HPDE6-E6E7 (cell line): ENCODE results near the gene MAP3K5.

Experiments
- DNase-seq: peaks from one replicate; pipeline ENCODE4 v3.0.0; 2011; ENCODE audit warnings: missing footprints; ENCODE audit errors: extremely low spot score

MAP3K5 gene

DNA sequence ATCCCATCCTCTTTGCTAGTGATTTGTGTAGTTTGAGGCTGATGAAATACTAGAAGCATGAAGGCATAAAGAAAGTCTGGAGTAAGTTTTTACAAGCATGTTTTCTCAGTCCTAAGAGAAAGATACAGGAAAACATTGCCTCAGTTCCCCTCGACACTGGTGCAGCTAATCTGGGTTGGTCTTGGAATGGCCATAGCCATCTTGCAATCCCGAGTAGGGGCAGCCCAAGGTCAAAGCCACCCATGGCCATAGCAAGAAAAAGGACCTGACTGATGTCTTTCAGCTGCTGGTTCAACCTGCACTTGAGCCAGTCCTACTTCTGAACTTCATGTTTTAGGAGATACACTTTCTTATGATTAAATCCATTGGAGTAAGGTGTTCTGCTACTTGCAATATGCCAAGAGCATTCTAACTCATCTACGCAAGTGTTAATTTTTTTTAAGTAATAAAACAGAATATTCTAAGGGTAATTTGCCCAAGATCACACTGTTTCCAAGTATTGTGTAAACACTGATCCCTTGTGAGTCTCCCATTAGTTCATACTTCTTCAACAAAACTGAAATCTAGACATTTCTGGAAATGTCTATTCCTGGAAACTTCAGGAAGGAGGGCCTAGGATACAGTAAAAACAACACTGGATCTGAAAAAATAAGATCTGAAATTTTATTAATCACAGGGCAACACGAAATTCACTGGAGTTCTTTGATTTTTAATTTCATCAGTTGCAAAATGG, 108.9 kb downstream of the MAP3K5 start:
- DNase-seq = no peak

DNA sequence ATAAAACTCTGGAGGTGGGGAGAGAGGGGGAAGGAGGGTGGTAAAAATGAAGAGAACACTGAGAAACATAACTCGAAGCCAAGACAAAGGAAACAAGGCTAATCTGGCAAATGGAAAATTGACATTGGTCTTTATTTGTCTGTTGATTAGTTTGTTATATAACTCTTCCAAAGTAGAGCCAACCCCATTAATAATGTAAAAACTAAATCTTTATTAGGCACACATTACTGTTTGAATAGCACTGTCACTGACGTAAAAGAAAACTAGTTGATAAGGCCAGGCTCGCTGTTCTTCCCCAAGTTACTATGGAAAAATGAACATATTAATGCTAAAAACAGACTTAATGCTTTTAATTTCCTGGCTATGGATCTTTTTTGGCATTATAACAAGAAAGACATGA, 110.0 kb downstream of the MAP3K5 start:
- no peak for DNase-seq

DNA sequence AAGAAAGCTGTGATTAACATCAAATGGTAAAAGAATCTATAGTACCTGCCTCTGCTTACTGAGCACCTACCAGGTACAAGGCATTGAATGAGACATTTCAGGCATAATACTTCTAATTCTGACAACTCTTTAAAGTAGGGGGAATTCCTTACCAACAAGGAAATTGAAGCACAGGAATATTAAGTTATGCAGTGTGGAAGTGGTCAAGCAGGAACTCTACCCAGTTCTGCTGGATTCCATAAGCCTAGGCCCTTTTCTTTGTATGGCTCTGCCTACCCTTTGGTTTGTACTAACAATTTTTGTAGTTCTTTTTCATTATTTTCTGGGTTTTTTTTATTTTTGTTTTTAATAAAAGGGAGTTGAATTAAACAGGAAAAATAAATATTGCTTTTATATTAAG, 114.5 kb downstream of the MAP3K5 start:
- DNase-seq = peak; percentile 51

DNA sequence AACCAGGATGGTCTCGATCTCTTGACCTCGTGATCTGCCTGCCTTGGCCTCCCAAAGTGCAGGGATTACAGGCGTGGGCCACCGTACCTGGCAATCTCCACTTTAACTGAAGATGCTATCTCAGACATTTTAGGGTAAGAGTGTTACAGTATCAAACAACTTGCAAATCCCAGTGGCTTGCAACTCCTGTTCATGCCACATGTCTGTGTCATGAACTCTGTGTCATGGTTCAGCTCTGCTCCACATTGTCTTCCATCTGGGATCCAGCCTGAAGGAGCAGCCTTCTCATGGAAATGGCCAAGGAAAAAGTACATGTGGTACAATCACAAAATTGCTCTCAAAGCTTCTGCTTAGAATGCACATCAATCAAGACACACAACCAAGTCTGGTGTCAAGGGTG, 114.9 kb downstream of the MAP3K5 start:
- no peak for DNase-seq

DNA sequence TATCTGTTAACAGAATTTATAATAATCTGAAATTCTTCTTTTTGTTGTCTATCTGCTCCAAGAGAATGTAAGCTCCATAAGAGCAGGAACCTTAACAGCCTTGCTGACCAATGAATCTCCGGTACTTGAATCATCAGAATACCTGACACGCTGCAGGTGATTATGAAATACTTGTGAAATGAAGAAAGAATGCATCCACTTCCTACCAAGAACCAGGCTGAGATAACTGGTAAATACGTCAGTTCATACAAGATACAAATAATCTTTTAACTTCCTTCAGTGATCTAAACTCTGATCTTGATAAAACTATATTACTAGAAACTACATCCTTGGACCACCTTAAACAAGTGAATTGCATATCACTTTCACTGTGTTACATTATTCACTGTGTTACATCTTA, 116.2 kb downstream of the MAP3K5 start:
- no peak for DNase-seq

DNA sequence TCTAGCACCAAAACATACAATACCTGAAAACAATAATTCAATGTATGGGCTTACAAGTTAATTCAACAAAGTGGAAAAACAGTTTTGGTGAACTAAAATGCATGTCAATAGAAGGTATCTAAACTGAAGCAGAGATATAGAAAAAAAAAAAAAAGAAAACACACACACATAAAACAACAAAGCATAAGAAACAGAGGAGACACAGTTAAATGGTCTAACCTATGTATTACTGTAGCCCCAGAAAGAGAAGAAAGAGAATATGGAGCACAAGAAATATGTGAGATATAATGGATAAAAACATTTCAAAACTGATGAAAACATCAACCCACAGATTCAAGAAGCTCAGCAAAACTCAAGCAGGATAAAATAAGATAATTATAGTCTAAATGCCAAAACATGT, 118.7 kb downstream of the MAP3K5 start:
- DNase-seq = no peak

DNA sequence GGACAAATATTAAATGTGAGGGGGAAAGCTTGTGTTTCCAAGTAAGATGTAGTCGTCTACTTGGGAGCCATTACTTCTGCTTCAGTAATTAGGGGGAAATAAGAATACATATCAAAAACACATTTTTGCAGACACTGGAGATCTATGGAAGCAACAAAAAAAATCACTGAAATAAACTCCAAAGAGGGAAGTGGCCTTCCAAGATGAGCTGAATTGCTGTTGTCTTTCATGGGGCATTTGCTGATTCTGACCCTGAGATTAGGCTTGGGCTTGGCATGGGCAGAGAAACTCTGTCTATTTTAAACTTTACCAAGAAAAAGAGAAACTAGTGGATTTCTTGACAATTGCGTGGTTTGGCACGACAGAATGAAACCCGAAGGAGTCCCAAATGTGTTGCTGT, 120.1 kb downstream of the MAP3K5 start:
- DNase-seq = no peak

DNA sequence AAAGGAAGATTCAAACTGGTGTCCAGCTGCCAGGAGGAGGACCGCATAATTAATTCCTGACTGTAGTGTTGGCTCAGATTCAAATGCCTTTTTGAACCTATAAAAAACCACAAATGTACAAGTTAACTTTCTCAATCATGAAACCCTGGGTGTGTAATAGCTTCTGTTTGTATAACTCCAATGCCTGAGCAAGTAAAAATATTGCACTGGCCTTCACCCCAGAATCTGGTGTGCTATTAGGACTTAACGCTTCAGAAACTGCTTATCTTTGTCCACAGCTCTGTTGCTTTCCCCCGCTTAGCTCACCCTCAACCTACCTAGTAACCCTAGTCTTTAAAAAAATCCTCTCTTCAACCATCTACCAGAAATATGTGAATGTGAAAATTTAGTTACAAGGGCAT, 123.0 kb downstream of the MAP3K5 start:
- DNase-seq = peak; percentile 44

DNA sequence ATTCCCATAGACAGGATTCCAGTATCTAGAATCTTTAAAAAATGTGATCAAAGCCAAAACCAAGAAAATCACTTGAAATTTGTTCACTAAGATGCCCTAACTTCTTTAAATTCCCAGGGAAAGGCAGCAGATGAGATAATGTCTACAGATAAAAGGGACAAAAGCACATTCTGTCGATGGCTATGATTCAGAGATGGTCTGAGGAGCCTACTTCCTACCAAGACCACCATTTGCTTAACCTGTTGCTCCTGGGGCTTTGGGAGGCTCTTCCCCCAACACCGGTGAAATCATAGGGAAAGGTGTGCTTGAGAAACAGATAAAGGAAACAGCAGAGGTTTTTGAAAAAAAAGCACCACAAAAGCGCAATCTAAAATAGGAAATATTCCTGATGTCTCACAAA, 123.7 kb downstream of the MAP3K5 start:
- no peak for DNase-seq

DNA sequence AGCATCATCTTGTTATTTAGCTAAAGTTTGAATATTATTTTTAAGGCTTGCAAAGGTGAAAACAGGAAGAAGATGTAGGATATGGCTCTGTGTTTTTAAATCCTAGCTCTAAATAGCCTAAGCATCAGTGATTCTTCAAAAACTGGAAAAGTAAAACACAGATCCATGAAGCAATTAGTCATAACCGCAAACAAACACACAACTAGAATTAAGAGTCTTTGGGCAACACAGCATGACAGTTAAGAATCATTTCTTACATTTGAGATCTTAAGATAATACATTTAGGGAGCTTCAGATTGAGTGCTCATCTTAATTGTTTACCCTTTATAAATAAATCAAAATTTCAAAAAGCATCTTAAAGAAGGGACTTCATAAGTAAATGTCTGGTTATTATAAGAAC, 126.2 kb downstream of the MAP3K5 start:
- DNase-seq = no peak

DNA sequence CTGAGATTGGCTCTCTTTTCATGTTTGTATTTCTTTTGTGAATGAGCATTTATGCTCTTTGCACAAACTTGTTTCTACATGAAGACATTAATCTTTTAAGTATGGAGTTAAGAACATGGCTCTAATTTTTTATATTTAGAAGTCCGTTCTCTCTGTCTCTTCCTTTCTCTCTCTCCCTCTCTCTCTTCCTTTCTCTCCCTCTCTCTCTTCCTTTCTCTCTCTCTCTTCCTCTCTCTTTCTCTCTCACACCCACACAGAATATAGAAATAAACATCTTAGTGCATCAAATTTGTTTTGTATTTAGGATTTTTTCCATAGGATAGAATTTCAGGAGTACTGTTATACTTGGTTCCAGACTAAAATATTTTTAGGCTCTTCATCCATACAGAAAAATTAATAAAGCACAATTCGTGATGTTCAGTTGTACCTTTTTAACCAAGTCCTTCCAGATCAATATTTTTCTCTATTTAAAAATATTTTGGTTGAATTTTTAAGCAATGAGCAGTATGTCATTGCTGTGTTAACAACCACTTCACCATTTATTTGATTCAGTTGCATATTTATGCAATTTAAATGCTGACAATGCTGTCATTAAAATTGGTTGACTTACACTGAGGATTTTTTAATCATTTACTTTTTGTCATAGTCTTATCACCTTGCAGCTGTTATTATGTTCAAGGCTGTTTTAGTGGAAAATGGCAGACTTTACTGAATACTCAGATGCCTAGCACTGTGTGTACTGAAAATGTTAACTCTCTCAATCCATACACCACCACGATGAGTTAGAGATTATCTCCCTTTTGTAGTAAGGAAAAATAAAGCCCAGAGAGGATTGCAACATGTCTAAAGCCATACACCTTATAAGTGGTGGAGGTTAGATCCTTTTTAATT, 129.7 kb downstream of the MAP3K5 start:
- DNase-seq = no peak

DNA sequence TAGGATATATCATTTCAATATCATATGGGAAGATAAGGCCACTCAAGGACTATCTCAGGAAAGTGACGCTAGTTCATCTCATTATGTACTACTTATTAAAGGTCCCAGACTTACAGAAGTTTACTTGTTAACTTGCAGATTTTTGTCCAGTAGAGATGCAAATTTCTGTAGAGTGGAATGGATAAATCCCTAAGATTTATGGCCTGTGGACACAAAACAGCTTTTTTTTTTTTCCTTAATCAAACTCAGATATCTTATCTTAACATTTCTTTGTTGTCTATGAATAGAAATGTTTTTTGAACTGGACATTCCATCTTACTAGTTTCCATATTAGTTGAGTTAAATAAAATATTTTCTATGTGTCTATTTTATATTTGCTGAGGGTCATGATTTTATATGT, 131.6 kb downstream of the MAP3K5 start:
- no peak for DNase-seq

DNA sequence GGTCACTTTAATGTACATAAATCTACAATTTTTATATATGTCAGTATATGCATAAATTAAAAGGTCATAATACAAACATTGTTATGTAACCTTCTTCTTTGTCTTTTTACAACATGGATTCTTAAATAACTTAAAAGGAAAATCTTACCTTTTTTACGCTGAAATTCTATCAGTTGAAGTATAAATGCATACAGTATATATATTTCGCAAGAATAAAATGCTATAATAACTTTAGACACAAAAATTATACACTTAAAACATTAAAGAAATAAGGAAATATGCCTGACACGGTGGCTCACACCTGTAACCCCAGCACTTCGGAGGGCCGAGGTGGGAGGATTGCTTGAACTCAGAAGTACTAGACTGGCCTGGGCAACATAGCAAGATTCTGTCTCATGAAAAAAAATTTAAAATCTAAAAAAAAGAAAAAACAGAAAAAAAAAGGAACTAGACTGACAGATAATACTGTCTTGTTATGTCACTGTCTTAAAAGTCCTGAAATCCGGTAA, 132.2 kb downstream of the MAP3K5 start:
- DNase-seq = no peak

DNA sequence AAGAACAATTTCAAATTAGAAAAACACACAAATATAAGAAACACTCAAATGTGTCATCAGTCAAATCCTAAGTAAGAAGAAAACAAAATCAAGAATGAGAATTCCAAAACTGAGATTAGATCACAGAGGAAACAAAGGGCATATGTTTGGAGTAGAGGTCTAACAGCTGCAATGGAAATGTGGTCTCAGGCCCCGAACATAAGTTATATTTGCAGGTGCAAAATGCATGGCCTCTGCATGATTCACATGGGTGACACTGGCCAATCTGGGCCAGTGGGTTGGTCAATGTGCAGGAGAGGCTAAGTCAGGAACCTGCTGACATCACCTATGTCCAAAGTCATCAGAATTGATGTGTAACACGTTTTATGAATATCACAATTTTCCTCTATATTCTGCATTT, 133.6 kb downstream of the MAP3K5 start:
- no peak for DNase-seq

DNA sequence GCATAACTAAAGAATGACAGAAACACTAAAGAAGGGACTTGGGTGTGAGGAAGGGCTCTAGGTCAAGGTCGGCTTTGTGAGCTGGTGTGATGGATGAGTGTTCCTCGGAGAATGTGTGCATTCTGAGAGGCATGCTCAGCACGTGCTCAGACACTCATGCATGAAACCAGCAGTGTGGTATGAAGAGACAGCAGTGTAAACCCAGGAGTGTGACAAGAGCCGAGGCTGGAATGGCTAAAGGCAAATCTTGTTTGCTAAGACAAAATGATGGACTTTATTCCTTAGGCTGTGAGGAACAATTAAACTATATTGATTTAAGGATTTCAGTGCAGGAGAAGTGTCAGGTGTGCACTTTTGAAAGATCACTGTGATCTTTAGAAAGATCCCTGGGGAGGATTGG, 134.6 kb downstream of the MAP3K5 start:
- DNase-seq = no peak

DNA sequence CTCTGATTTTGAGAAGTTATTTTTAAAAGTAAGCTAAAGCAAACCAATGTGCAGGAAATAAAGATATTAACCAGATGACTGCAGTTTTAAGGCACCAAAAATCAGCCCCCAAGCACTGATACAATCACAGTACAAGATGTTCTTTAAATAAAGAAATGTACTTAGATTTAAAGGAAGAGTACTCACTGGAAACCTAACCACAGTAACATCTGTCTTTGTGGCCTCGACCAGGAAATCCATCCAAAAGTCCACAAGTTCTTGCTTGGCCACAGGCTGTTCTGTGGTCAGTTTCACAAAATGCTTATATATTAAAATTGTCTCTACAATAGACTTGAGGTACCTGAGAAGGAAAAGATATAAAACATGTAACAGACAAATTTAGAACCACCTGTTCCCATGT, 136.2 kb downstream of the MAP3K5 start:
- no peak for DNase-seq

DNA sequence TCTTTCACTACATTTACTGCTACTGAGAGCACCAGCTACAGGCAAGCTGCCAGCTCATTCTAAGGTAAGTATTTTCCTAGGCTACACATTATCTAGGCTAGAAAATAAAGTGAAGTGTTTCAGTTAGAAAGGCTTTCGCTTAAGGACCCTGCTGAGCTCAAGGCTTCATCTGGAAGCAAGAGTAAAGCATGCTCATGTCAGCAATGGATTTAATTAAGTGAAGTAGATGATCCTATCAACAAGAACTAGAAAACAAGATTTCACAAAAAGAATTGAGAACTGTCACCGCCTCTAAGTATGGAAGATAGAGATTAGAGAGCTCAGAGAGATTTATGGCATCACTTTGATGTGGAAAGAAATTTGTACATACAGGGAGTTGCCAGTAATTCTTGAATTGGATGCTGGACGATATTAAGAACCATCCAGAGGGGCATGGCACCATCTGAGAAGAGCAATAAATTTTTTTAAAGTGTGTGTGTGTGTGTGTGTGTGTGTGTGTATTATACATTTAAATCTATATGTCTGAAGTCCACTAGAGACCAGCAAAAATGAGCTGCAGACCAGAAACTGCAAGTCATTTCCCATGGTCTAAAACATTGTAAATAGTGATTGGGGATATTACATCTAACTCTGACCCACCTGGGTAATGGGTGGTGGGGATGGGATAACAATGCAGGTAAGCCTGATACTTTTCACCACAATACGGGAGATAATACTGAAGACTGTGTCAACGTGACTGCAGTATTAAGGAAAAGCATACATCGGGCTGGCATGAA, 136.8 kb downstream of the MAP3K5 start:
- no peak for DNase-seq

DNA sequence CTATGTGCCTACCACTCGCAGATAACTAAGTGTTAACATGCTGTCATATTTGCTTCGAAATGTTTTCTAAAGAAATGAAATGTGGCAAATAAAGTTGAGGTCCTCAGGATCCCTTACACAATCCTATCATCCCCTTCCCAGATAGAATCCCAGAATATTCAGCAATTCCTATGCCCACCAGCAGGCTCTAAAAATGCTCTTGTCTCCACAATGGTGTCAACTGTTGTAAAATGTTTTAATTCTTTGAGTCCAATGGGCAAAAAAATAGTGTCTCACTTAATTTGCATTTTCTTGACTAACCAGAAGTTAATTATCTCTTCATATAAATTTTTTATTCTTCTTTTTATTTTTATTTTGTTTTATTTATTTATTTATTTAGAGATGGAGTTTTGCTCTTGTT, 138.2 kb downstream of the MAP3K5 start:
- DNase-seq = no peak

DNA sequence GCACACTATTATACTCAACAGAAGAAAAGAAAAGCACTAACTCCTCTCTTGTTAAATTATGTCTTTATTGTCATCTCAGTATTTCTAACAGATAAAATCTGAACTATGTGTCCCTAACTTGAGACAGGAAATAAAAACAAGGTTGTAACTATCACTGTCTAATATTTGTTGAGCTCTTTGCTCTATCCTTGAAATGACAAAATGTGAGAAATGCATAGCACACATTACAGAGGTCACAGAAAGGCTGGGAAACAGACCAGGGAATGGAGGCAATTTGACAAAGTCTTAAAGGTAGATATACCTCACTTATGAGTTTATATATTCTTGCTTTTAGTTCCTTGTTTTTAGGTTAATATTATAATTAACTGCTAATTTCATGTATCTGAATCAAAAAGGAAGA, 139.6 kb downstream of the MAP3K5 start:
- DNase-seq = no peak

DNA sequence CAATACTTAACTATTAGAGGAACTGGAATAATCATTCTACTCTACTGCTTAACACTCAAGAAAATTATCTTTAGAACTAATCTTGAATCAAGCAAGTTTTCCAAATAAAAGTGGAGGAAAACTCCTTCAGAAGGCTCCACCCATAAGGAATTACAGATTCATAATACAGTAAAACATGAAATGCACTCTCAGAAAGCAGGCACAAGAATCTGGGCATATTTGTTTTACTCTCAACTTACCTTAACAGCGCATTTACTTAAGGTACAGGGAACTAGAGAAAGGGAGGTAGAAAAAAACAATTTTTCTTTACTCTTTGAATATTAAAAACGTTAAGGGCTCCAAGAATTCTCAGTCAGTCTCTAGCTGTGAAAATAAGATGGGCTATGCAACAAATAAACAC, 140.3 kb downstream of the MAP3K5 start:
- no peak for DNase-seq

DNA sequence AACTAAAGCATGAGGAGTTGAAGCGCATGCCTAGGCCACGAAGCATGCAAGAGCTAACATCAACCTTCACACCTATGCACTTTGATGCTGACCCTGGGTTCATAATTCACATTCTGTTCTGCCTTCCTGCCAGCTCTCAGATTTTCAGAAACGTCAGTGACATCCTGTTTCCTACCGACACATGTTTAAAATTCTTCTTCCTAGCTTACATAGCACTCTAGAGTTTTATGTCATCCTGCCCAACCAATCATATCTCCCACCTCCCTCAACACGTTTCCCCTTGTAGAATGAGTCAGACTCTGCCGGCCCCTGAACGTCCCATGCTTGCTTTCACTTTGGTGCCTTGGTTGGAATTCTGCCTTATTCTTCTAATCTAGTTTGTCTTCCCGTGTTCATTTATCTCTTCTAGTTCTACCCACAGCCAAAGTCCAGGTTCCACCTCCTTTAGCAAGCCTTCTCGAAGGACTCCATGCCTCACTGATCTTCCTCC, 144.9 kb downstream of the MAP3K5 start:
- no peak for DNase-seq

DNA sequence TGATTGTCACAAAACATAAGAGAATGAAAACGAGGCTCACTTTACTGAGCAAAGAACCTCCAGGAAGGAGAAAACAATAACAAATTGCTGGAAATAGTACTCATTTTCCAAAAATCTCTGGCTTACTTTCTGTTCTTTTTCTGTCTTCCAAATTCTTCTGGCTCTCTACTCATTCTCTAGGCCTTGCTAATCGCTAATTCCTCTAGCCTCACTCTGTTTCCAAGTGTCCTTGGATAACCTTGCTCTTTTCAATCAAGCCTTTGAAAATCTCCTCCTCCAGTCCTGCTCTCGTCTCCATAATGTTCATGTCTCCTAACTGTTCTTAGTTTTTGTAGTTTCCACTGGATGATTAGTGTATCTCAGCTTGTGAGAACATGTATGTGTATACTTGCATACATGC, 145.9 kb downstream of the MAP3K5 start:
- DNase-seq = no peak
